ENCODE measurements around the gene SMIM17.
"Not testable (repeated sequence)": the region's sequence is repeated elsewhere in the genome, so short reads cannot be mapped to it uniquely, and the experiment has no call there.

Gene SMIM17

GRCh38 chr19:56660381-56661107, 17.6 kb downstream of the SMIM17 start:
- no peak for DNase-seq

DNA sequence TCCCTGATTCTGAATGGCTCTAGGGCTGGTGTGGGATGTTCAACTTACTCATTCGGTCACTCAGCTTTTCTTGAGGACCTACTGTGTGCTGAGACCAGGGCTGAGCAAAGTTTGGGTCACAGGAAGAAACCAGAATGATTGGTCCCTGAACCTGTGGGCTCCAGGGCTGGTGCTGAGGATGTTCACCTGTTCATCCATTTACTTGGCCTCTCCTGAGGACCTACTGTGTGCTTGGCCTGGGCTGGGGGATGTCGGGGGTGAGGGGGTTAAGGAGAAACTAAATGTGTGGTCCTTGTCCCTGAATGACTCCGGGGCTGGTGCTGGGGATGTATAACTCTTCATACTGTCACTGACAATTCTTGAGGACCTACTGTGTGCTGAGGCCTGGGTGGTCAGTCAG, 18.3 kb downstream of the SMIM17 start:
- DNase-seq: no peak

GRCh38 chr19:56663931-56664500, 21.1 kb downstream of the SMIM17 start:
- no peak for DNase-seq

DNA sequence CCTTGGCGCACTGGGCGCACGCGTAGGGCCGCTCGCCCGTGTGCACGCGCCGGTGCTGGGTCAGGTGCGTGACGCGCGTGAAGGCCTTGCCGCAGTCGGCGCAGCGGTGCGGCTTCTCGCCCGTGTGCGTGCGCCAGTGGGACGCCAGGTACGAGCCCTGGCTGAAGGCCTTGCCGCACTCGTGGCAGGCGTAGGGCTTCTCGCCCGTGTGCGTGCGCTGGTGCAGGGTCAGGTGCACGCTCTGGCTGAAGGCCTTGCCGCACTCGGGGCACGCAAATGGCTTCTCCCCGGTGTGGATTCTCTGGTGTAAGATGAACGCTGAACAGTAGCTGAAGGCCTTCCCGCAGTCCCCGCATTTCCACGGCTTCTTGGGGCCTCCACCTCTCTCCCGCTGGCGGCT, 21.6 kb downstream of the SMIM17 start:
- DNase-seq: no peak

GRCh38 chr19:56667311-56667870, 24.4 kb downstream of the SMIM17 start:
- no peak for DNase-seq

GRCh38 chr19:56668676-56669075, 25.7 kb downstream of the SMIM17 start:
- DNase-seq: no peak

- no peak for DNase-seq
Measured at GRCh38 chr19:56670401-56670960, 27.5 kb downstream of the SMIM17 start.

DNA sequence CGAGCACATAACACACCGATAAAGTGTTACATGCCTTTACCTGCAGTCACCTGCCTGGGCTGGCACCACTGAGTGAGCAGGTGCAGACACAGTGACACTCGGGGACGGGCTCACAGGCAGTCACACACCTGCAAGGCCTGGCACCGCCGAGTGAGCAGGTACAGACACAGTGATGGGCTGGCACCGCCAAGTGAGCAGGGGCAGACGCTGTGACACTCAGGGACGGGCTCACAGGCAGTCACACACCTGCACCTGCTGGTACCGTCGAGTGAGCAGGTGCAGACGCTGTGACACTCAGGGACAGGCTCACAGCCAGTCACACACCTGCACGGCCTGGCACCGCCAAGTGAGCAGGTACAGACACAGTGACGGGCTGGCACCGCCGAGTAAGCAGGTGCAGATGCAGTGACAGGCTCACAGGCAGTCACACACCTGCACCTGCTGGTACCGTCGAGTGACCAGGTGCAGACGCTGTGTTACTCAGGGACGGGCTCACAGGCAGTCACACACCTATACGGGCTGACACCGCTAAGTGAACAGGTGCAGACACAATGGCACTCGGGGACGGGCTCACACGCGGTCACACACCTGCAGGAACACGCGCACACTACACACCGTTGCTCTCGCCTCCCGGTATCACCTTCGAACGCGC, 28.1 kb downstream of the SMIM17 start:
- no peak for DNase-seq

- peak; percentile 46 to 81 (median 65) for DNase-seq
Measured at GRCh38 chr19:56671613-56671994, 28.6 kb downstream of the SMIM17 start, which contains the start of gene ZNF835. ZNF835 (minus strand) TSS chr19:56671757; CDS start chr19:56665198, 6,559 bp downstream.

DNA sequence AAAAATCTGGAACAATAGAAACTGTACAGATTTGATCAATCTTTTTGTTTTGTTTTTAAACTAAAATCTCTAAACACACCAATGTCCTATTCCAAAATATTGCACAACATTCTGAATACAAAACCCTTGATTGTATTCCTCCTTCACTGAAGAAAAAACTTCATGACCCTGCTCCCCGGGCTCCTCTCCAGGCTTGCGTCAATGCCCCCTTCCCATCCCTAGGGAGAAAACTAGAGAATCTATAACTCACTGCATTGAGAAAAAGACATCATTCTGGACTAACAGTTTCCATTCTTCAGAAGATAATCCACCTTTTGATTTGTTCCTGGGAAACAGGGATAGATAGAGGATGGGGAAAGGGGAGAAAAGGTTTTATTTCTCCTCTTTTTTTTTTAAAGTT, 29.7 kb downstream of the SMIM17 start:
- not testable (repeated sequence) for DNase-seq

DNA sequence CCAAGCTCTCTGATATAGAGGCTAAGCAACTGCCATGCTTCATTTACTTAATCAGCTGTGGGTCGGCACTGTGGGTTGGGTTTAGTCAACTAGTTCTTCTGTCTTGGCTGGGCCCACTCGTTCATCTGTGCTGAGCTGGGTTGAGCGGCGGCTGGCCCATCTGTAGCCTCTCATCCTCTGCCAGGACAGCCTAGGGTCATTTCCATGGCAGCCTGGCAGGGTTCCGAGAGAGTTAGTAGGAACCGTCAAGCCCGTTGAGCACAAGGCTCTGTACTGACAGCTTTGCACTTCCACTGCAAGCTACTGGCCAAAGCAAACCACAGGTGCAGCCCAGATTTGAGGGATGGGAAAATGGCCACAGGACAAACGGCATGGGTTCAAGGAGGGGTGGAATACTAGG, 35.2 kb downstream of the SMIM17 start:
- no peak for DNase-seq

GRCh38 chr19:56681702-56682101, 38.7 kb downstream of the SMIM17 start:
- no peak for DNase-seq

DNA sequence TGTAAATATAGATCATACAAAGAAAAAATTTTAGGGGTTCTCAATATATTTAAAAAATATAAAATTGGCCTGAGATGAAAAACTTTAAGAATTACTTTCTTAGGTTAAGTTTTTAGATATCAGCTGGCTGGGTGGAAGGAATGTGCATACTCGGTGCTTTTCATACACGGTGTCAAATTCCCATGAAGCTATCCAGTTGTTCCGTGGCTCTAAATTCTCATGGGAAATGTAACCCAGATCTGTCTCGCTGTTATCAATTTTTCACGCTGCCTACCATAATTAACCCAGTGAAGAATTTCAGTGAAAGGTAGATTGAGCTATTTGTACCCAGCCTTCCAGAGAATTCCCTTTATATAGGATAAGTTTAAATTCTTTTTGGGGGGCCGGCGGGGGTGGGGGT, 40.2 kb downstream of the SMIM17 start:
- no peak for DNase-seq

DNA sequence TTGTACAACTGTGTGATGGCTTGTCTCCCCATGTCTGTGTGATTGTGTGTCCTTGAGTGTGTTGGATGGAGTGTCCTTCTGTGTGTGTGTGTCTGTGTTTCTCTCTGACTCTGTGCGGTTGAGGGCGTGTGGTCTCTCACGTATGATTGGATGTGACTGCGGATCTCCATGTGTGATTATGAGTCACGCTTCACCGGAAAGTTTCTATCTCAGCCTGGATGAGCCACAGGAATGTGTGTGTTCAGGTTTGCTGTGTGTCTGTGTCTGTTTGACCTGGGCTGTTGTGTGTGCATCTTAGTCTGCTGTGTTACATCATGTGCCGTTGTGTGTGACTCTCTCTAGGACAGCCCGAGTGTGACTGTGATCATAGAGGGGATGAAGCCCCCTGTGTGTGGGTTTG, 44.1 kb downstream of the SMIM17 start:
- no peak for DNase-seq

GRCh38 chr19:56689198-56689597, 46.2 kb downstream of the SMIM17 start:
- DNase-seq: no peak

DNA sequence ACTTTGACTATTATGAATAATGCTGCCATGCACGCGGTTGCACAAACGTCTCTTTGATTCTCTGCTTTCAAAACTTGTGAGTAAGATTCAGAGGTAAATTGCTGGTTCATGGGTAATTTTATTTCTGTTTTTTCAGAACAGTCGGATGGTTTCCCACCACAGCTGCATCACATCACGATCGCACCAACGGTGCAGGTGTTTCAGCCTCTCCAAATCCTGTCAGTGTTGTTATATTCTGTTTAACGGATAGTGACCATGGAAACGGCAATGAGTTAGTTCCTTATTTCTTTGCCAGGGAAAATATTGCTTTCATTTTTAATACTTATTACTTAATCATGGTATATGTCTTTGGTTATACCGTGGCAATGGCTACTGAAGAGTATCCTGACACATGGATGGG, 47.7 kb downstream of the SMIM17 start:
- no peak for DNase-seq

DNA sequence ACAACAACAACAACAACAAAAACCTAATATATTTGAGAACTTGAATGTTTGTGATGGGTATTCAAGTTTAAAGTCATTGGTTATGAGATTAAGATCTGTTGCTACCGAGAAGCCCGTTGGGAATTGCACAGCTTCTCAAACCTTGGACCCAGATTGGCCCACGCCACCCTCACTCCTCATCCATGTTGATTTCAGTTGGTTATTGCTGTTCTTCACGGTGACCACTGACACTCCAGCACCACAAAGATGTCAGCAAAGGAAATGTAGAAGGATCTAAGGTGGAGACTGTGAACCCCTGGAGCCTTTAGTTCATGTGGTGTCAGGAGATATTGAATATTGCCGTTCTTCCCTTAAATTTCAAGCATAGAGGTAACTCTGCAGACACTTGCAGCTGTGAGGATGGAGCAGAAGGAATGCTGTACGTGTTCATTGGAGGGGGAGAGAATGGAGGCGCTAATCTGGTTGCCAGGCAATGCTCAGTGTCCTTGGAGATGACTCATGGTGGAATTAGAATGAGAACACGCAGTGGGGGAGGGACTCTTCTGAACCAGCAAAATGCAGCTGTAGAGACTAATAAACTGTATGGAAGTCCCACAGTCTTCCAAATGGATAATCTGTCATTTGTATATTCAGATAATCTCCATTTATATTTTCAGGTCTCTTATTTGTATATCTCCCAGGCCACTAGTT, 49.4 kb downstream of the SMIM17 start:
- DNase-seq: no peak

DNA sequence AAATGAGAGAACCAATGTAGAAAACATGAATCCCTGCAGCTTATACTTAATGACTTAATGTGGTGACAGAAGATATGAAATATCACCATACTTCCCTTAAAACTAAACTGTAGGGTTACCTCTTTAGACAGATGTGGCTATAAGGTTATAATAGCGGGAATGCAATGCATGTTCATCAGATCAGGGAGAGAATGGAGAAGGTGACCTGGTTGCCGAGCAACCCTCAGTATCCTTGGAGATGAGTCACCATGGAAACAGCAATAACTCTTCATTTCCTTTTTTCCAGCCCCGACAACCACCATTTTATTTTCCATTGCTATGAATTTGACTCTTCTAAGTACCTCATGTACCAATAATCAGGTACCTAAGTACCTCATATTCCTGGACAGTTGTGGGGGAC, 56.6 kb downstream of the SMIM17 start:
- no peak for DNase-seq

DNA sequence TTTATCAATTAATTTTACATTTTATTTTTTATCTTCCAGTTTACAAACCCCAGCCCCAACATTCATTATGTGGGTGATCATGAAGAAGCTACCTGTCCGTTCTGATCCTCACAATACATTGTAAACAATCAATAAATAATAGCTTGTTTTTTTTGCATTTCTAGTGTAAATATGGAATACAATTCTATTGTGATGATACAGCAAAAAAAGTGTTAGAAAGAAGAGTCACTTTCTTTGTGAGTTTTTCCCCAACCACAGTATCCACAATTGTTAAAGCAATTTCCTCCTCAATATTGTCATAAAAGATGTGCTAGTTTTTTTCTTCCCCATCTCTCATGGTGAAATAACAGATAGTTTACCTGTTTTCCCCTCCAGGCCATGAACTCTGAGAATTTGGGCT, 58.9 kb downstream of the SMIM17 start:
- no peak for DNase-seq

- DNase-seq: no peak
Measured at GRCh38 chr19:56705939-56706338, 63.0 kb downstream of the SMIM17 start.
